ENCODE data around the gene PROCA1.

Gene PROCA1

GRCh38 chr17:28705728-28706334 is 5.9 kb downstream of the PROCA1 start:
- no peak overlapping the region for H3K4me3 ChIP-seq (ENCODE audit: low read depth, low read length)
- TF ChIP-seq, protein P1, sequence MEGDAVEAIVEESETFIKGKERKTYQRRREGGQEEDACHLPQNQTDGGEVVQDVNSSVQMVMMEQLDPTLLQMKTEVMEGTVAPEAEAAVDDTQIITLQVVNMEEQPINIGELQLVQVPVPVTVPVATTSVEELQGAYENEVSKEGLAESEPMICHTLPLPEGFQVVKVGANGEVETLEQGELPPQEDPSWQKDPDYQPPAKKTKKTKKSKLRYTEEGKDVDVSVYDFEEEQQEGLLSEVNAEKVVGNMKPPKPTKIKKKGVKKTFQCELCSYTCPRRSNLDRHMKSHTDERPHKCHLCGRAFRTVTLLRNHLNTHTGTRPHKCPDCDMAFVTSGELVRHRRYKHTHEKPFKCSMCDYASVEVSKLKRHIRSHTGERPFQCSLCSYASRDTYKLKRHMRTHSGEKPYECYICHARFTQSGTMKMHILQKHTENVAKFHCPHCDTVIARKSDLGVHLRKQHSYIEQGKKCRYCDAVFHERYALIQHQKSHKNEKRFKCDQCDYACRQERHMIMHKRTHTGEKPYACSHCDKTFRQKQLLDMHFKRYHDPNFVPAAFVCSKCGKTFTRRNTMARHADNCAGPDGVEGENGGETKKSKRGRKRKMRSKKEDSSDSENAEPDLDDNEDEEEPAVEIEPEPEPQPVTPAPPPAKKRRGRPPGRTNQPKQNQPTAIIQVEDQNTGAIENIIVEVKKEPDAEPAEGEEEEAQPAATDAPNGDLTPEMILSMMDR (IDR thresholded peaks at IDR 0.05; ENCODE audit: low read depth, low read length) = no peak

DNA sequence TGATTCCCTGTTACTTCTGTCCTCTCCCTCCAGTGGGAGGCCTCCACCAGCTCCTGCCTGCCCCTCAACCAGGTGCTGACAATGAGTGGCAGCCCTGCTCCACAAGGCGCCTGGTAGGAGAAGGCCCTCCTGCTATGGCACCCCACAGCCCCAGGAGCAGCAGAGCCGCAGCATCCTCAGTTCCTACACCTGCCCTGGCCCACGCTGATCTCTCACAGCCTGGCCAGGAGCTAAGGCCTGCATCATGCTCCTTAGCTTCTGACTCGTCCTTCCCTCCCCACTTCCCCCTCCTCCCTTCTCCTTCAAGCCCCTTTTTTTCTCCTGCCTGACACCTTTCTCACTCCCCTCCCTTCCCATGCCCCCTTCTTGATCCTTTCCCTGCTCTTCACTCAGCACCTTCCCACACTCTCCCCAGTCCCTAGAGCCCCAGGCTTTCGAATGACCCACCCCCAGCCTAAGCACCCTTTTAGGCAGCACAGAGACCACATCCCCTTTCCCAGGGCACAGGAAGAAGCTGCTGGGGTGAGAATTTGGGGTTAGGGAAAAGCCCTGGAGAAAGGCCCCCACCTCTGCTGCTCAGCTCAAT is 6.5 kb downstream of the PROCA1 start:
- TF ChIP-seq, protein P1 (IDR thresholded peaks at IDR 0.05; ENCODE audit: low read depth, low read length) = no peak
- H3K4me3 ChIP-seq (ENCODE audit: low read depth, low read length) = no peak overlapping the region

- no peak overlapping the region for H3K4me3 ChIP-seq (ENCODE audit: low read depth, low read length)
- TF ChIP-seq, protein P1 (IDR thresholded peaks at IDR 0.05; ENCODE audit: low read depth, low read length) = no peak
These were observed 7.3 kb downstream of the PROCA1 start for GRCh38 chr17:28704219-28704858.

DNA sequence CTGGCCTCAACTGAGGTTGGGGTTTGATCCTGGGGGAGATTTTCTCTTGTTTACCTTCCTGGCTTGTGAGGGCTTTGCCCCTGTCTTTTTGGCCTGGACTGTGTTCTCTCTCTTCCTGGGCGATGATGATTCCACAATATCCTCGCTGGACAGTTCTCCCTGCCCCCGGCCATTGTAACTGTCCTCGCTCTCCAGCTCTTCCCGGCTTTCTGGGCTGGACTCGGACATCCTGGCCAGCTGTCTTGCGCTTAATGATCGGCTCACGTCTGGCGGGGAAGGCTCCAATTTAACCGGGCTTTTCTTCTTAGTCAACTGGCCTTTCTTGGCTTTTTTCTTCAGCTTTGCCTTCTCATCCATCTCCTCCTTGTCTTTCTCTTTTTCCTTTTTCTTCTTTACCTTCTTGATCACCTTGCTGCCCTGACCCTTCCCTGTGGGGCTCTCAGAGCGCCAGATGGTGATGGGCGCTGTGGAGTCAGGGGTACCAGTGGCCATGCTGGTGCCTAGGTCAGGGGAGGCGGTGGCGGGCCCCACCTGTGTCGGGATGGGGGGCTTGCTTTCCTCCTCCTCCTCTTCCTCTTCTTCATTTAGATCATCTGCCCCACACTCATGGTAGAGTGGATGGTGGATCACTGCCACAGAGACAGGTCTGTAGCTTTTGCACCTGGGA is 8.0 kb downstream of the PROCA1 start:
- TF ChIP-seq, protein P1 (IDR thresholded peaks at IDR 0.05; ENCODE audit: low read depth, low read length) = no peak
- H3K4me3 ChIP-seq (ENCODE audit: low read depth, low read length) = no peak overlapping the region

GRCh38 chr17:28702752-28703150 is 8.9 kb downstream of the PROCA1 start:
- no peak overlapping the region for H3K4me3 ChIP-seq (ENCODE audit: low read depth, low read length)
- TF ChIP-seq, protein P1 (IDR thresholded peaks at IDR 0.05; ENCODE audit: low read depth, low read length) = no peak

DNA sequence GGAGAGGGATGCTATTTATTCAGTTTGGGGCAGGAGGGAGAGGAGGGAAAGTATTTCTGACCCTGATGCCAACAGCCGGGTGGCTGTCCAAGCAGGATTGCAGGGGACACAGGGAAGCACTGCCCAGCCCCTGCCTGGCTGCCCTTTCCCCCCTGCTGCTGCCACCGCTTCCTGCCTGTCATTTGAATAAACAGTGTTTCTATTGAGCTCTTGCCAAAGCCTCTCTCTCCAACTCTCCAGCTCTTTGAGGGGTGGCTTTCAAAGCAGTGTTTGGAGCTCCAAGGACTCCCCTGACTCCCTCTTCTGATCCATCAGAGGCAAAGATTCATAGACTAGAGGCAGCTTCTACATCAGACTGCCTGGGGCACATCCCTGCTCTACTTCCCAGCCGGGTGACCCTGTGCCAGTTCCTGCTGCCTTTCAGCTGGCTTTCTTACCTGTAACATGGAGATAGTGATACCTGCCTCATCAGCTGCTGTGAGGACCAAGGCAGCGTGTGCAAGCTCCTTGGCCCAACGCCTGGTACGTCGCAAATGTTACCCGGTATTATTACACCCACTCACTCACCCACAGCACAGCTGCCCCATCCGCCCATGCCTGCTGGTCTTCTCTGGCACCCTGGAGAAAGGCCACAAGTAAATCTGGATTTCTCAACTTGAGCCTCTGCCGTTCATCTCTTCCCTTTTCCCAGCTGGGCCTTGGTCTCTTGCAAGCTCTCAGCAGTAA is 9.5 kb downstream of the PROCA1 start:
- TF ChIP-seq, protein P1 (IDR thresholded peaks at IDR 0.05; ENCODE audit: low read depth, low read length) = no peak
- no peak overlapping the region for H3K4me3 ChIP-seq (ENCODE audit: low read depth, low read length)
